GM21390 (cell line): ENCODE data around the gene DAB2IP.
"Not testable (repeated sequence)": the region's sequence is repeated elsewhere in the genome, so short reads cannot be mapped to it uniquely, and the experiment has no call there.

Experiments
- ATAC-seq: cut with Tn5 transposase; IDR thresholded peaks from one replicate; pipeline ENCODE4 v1.9.1; 2021; ENCODE audit not compliant: unreplicated experiment

DAB2IP gene

GRCh38 chr9:121643473-121643872 lies 8.0 kb upstream of the DAB2IP start:
- ATAC-seq = no peak

GRCh38 chr9:121644040-121644439 lies 7.4 kb upstream of the DAB2IP start:
- not testable (repeated sequence) for ATAC-seq

- ATAC-seq = no peak
These were observed 6.4 kb upstream of the DAB2IP start for GRCh38 chr9:121645003-121645402.

GRCh38 chr9:121645853-121646807 lies 5.3 kb upstream of the DAB2IP start:
- no peak for ATAC-seq

GRCh38 chr9:121646992-121647391 lies 4.4 kb upstream of the DAB2IP start:
- no peak for ATAC-seq

GRCh38 chr9:121648172-121648571 lies 3.3 kb upstream of the DAB2IP start:
- ATAC-seq = no peak

GRCh38 chr9:121648799-121649198 lies 2.6 kb upstream of the DAB2IP start:
- ATAC-seq = no peak

- no peak for ATAC-seq
These were observed 1.8 kb upstream of the DAB2IP start for GRCh38 chr9:121649476-121650216.

GRCh38 chr9:121650217-121651007 lies 1.0 kb upstream of the DAB2IP start:
- no peak for ATAC-seq

GRCh38 chr9:121651008-121651294 lies 483 bp upstream of the DAB2IP start:
- no peak for ATAC-seq

- ATAC-seq = no peak
These were observed 795 bp downstream of the DAB2IP start for GRCh38 chr9:121652021-121652837.

- ATAC-seq = no peak
These were observed 1.4 kb downstream of the DAB2IP start for GRCh38 chr9:121652838-121653231.

GRCh38 chr9:121654499-121655140 lies 3.2 kb downstream of the DAB2IP start:
- ATAC-seq = no peak

GRCh38 chr9:121655231-121655755 lies 3.9 kb downstream of the DAB2IP start:
- no peak for ATAC-seq

- ATAC-seq = no peak
These were observed 5.6 kb downstream of the DAB2IP start for GRCh38 chr9:121656941-121657470.

- no peak for ATAC-seq
These were observed 6.7 kb downstream of the DAB2IP start for GRCh38 chr9:121658166-121658565.

- ATAC-seq = no peak
These were observed 7.2 kb downstream of the DAB2IP start for GRCh38 chr9:121658591-121658990.

- no peak for ATAC-seq
These were observed 8.9 kb downstream of the DAB2IP start for GRCh38 chr9:121660367-121660766.

GRCh38 chr9:121660876-121661275 lies 9.4 kb downstream of the DAB2IP start:
- no peak for ATAC-seq

- ATAC-seq = no peak
These were observed 9.9 kb downstream of the DAB2IP start for GRCh38 chr9:121661328-121661727.
